HepG2 (cell line): ENCODE results near the gene CAMK4. TPM values are rescaled to one million over a fixed set of nuclear protein-coding genes. Genes with fewer than 3 reads are reported as not detected.

Source experiments
- ATF6 ChIP-seq: sonication (generic); formaldehyde crosslinking; conservative IDR thresholded peaks from 2 replicates; pipeline ENCODE4 v1.4.0; 2020; ENCODE audit warnings: missing genetic modification reagents
- BHLHE40 ChIP-seq: IDR thresholded peaks from 2 replicates; pipeline ENCODE4 v1.6.1; 2011; ENCODE audit warnings: low read length, improper control_type of control experiment
- ELF4 ChIP-seq: sonication (generic); formaldehyde crosslinking; IDR thresholded peaks from 2 replicates; pipeline ENCODE4 v1.5.0; 2020; ENCODE audit warnings: missing genetic modification reagents, mild to moderate bottlenecking, moderate library complexity, borderline replicate concordance
- ETV5 ChIP-seq: IDR thresholded peaks from 2 replicates; pipeline ENCODE4 v1.6.1; 2018; ENCODE audit warnings: missing biosample characterization, missing genetic modification reagents, inconsistent platforms, borderline replicate concordance
- MEIS1 ChIP-seq: sonication (generic); formaldehyde crosslinking; IDR thresholded peaks from 2 replicates; pipeline ENCODE4 v1.9.0; 2021; ENCODE audit warnings: mild to moderate bottlenecking, missing genetic modification reagents, moderate library complexity, borderline replicate concordance
- NR2F2 ChIP-seq: IDR thresholded peaks from 2 replicates; pipeline ENCODE4 v1.6.1; 2012; ENCODE audit warnings: low read depth, inconsistent platforms, borderline replicate concordance
- POLR2G ChIP-seq: fragments of 200-400 bp; formaldehyde crosslinking; IDR thresholded peaks from 2 replicates; pipeline ENCODE4 v1.6.1; 2018; ENCODE audit warnings: mild to moderate bottlenecking, low read depth, low read length, moderate library complexity
- RXRB ChIP-seq: IDR thresholded peaks from 2 replicates; pipeline ENCODE4 v1.6.1; 2016; ENCODE audit warnings: borderline replicate concordance, missing genetic modification reagents, missing compliant biosample characterization
- SIN3B ChIP-seq: fragments of 150-350 bp; IDR thresholded peaks from 2 replicates; pipeline ENCODE4 v1.6.1; 2014; ENCODE audit warnings: low read length
- SOX6 ChIP-seq, 2 experiments: fragments of 450-650 bp in 1 of 2; sonication (generic) in 1 of 2; formaldehyde crosslinking in 1 of 2; IDR thresholded peaks; 2 replicates each; pipeline versions ENCODE4 v1.4.0 to v1.6.1; 2017 to 2020; ENCODE audit warnings: antibody characterized with exemption in 1 of 2, mild to moderate bottlenecking in 1 of 2, missing genetic modification reagents in 1 of 2
- ZMYM2 ChIP-seq: sonication (generic); formaldehyde crosslinking; IDR thresholded peaks from 2 replicates; pipeline ENCODE4 v1.8.0; 2022; ENCODE audit warnings: mild to moderate bottlenecking, missing genetic modification reagents
- ZNF431 ChIP-seq: sonication (generic); formaldehyde crosslinking; IDR thresholded peaks from 2 replicates; pipeline ENCODE4 v1.9.0; 2022; ENCODE audit warnings: missing genetic modification reagents, low read depth, mild to moderate bottlenecking, borderline replicate concordance
- ZNF607 ChIP-seq: sonication (generic); formaldehyde crosslinking; IDR thresholded peaks from 2 replicates; pipeline ENCODE4 v1.5.1; 2020; ENCODE audit warnings: missing genetic modification reagents, mild to moderate bottlenecking, borderline replicate concordance
- ZNF615 ChIP-seq: sonication (generic); formaldehyde crosslinking; IDR thresholded peaks from 2 replicates; pipeline ENCODE4 v1.5.0; 2020; ENCODE audit warnings: mild to moderate bottlenecking, missing genetic modification reagents, borderline replicate concordance
- ZNF639 ChIP-seq: conservative IDR thresholded peaks from 2 replicates; pipeline ENCODE4 v1.6.1; 2018; ENCODE audit warnings: missing genetic modification reagents
- ZNF674 ChIP-seq: sonication (generic); formaldehyde crosslinking; IDR thresholded peaks from 2 replicates; pipeline ENCODE4 v1.5.0; 2020; ENCODE audit warnings: low read depth, mild to moderate bottlenecking, missing genetic modification reagents
- polyA plus RNA-seq, 8 experiments: library from polyadenylated mRNA; depleted of rRNA in 3 of 8; stranded (reverse) in 7 of 8; unstranded in 1 of 8; fragments of >200 nt; fragmentation: Illumina TruSeq in 4 of 8; extraction: Trizol in 4 of 8; gene quantifications; 2 replicates each; pipeline versions ENCODE4 v1.2.1 to v1.2.3, GENCODE V29; 2011 to 2016; ENCODE audit warnings: low read depth in 4 of 8, missing spikeins in 1 of 8, mixed read lengths in 1 of 8; ENCODE audit not compliant: insufficient read depth in 1 of 8
- total RNA-seq, 5 experiments: library from RNA; depleted of rRNA; stranded (reverse); fragments of >200 nt; fragmentation: Illumina TruSeq; extraction: Trizol; gene quantifications; 2 replicates each; pipeline ENCODE4 v1.2.3, GENCODE V29; 2016; ENCODE audit warnings: low read depth in 1 of 5
- TF ChIP-seq, protein P1 (sequence below): sonication (generic); formaldehyde crosslinking; IDR thresholded peaks from 2 replicates; pipeline ENCODE4 v1.8.0; 2022; ENCODE audit warnings: missing genetic modification reagents, mild to moderate bottlenecking, moderate library complexity, borderline replicate concordance
- TF ChIP-seq, protein P2 (sequence below): sonication (generic); formaldehyde crosslinking; IDR thresholded peaks from 2 replicates; pipeline ENCODE4 v1.4.0; 2020; ENCODE audit warnings: missing genetic modification reagents
- TF ChIP-seq, protein P3 (sequence below): sonication (generic); formaldehyde crosslinking; IDR thresholded peaks from 2 replicates; pipeline ENCODE4 v1.8.0; 2022; ENCODE audit warnings: missing genetic modification reagents, mild to moderate bottlenecking, borderline replicate concordance

The CAMK4 gene
- total and polyA plus RNA-seq, 2 of the 13 experiments (the other 11 are each of a cell fraction or from before 2014, with no cell fraction given), result not detected

- TF ChIP-seq, protein P1, sequence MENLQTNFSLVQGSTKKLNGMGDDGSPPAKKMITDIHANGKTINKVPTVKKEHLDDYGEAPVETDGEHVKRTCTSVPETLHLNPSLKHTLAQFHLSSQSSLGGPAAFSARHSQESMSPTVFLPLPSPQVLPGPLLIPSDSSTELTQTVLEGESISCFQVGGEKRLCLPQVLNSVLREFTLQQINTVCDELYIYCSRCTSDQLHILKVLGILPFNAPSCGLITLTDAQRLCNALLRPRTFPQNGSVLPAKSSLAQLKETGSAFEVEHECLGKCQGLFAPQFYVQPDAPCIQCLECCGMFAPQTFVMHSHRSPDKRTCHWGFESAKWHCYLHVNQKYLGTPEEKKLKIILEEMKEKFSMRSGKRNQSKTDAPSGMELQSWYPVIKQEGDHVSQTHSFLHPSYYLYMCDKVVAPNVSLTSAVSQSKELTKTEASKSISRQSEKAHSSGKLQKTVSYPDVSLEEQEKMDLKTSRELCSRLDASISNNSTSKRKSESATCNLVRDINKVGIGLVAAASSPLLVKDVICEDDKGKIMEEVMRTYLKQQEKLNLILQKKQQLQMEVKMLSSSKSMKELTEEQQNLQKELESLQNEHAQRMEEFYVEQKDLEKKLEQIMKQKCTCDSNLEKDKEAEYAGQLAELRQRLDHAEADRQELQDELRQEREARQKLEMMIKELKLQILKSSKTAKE, result peak; percentile 45; the same call in 1 of the 2 replicates
- TF ChIP-seq NR2F2 (no peak; the same call in 1 of the 2 replicates), RXRB (CRISPR knock-in tag) (peak; percentile 33; the same call in 1 of the 2 replicates), ELF4 (CRISPR knock-in tag) (no peak), ZMYM2 (CRISPR knock-in tag) (no peak), ZNF615 (CRISPR knock-in tag) (no peak), ZNF674 (CRISPR knock-in tag) (no peak), MEIS1 (CRISPR knock-in tag) (no peak), POLR2G (no peak), ZNF607 (no peak), ZNF639 (CRISPR knock-in tag) (no peak), SOX6 (IDR thresholded peaks at IDR 0.05) (no peak), SOX6 (CRISPR knock-in tag; IDR thresholded peaks at IDR 0.05) (peak; percentile 88), SIN3B (no peak), ATF6 (CRISPR knock-in tag) (no peak), BHLHE40 (no peak), ETV5 (CRISPR knock-in tag) (no peak; the same call in 1 of the 2 replicates), ZNF431 (no peak)
- TF ChIP-seq, protein P2, sequence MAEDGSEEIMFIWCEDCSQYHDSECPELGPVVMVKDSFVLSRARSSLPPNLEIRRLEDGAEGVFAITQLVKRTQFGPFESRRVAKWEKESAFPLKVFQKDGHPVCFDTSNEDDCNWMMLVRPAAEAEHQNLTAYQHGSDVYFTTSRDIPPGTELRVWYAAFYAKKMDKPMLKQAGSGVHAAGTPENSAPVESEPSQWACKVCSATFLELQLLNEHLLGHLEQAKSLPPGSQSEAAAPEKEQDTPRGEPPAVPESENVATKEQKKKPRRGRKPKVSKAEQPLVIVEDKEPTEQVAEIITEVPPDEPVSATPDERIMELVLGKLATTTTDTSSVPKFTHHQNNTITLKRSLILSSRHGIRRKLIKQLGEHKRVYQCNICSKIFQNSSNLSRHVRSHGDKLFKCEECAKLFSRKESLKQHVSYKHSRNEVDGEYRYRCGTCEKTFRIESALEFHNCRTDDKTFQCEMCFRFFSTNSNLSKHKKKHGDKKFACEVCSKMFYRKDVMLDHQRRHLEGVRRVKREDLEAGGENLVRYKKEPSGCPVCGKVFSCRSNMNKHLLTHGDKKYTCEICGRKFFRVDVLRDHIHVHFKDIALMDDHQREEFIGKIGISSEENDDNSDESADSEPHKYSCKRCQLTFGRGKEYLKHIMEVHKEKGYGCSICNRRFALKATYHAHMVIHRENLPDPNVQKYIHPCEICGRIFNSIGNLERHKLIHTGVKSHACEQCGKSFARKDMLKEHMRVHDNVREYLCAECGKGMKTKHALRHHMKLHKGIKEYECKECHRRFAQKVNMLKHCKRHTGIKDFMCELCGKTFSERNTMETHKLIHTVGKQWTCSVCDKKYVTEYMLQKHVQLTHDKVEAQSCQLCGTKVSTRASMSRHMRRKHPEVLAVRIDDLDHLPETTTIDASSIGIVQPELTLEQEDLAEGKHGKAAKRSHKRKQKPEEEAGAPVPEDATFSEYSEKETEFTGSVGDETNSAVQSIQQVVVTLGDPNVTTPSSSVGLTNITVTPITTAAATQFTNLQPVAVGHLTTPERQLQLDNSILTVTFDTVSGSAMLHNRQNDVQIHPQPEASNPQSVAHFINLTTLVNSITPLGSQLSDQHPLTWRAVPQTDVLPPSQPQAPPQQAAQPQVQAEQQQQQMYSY (CRISPR knock-in tag), result no peak
- TF ChIP-seq, protein P3, sequence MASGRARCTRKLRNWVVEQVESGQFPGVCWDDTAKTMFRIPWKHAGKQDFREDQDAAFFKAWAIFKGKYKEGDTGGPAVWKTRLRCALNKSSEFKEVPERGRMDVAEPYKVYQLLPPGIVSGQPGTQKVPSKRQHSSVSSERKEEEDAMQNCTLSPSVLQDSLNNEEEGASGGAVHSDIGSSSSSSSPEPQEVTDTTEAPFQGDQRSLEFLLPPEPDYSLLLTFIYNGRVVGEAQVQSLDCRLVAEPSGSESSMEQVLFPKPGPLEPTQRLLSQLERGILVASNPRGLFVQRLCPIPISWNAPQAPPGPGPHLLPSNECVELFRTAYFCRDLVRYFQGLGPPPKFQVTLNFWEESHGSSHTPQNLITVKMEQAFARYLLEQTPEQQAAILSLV (CRISPR knock-in tag), result no peak
These were observed 180.1 kb downstream of the CAMK4 start (continued) for GRCh38 chr5:111404270-111404769.
